Suppressor macrophage (primary cell): Measurements from ENCODE around the gene RSBN1L.
A peak's percentile ranks its signal among the peaks of the same experiment; 100 is the strongest.

Source experiments
- DNase-seq, 4 experiments: peaks; one replicate each; pipeline ENCODE4 v3.0.0-alpha.2; 2020 to 2022

The RSBN1L gene

DNA sequence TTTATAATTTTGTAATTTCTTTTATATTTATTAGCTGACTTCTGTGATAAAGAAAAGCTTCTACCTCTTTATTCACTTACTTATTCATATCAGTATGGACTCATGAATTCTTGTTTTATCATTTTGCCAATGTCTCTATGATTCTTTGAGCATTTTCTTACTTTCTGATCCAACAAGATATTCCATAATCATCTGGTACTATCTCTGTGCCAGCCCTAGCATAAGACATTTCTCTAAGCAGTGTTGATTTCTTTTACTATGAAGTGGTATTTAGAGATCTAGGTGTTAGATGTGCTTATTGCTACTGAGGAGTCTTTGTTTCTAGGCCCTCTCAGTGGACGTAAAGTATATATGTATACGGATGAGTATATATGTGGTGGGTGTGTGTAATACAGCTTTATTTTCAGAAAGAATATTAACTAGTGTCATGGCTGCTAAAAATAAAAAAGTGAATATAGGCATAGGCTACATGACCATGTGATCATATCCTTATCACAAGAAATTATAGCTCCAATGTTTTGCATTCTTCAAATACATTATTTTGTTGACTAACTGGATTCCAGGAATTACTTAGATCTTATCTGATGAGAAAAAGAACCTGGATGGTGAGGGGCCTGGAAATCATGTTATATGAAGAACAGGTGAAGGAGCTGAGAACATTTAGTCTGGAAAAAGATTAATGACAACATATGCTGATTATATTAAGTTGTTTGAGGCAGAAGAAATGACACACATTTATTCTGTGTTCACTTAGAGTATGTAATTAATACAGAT, 115.4 kb downstream of the RSBN1L start:
- no peak for DNase-seq

GRCh38 chr7:77812290-77812685, 116.0 kb downstream of the RSBN1L start:
- DNase-seq, result peak in 2 of 4 experiments; percentile 48 to 50

DNA sequence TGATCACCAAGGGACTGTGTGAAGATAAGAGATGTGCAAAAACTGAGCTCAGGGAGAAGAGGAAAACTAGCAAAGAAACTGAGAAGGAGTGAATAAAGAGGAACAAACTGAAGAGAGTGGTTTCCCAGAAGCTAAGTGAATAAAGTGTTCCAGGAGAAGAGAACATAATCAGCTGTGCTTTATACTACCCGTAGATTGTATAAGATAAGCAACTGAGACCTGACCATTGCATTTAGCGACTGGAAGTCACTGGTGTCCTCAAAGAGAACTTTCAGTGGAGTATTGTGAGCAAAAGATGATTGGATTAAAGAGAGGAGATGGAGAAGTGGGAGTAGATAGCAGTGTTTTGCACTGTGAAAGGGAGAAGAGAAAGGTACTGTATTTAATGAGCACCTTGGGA, 116.9 kb downstream of the RSBN1L start:
- peak in 1 of 4 experiments; percentile 13 for DNase-seq

- DNase-seq, result peak in 2 of 4 experiments; percentile 34 to 43
These were observed 122.8 kb downstream of the RSBN1L start for GRCh38 chr7:77819021-77819420.

DNA sequence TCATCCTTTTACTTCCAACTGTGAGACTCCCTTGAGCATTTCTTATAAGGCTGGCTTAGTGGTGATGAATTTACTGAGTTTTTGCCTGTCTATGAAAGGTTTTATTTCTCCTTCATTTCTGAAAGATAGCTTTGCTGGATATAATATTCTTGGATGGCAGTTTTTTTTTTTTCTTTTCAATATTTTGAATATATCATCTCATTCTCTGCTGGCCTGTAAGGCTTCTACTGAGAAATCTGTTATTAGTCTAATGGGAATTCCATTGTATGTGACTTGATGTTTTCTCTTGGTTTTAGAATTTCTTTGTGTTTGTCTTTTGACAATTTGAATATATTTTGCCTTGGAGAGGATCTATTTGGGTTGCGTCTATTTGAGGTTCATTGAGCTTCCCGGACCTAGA, 124.7 kb downstream of the RSBN1L start:
- DNase-seq, result no peak

DNA sequence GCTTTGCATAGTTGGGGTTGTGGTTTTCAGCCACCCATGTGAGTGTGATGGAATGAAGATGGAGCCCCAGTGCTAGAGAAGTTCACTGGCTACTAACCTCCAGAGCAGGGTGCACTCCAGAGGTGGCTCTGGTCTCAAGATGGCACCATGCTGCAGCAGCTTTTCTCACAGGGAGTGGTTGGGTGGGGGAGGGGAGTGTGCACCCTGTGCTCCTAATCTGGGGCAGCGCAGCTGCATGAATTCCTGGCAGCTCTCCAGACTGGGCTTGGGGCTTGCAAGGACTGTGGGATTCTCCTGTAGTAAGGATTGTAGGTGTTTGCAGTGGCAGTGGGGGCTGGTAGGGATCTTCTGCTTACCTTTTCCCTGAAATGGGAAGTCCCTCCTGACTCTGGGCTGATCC, 126.0 kb downstream of the RSBN1L start:
- DNase-seq, result no peak

DNA sequence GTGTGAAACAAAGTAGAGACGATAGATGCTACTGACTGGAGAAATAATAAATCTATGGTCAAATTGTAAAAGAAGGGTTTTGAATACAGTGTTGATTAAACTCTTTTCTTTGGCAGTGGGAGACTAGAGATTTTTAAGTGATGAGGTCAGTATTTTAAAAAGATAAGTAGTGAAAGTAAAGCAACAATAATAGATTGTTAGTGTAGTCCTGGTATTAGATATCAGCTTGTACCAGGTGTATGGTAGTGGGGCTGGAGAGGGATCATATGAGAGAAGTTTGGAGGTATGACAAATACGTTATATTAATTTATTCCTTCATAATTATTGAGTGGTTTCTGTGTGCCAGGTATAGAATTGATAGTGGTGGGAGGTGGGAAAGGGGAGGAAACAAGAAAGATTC, 127.5 kb downstream of the RSBN1L start:
- no peak for DNase-seq

DNA sequence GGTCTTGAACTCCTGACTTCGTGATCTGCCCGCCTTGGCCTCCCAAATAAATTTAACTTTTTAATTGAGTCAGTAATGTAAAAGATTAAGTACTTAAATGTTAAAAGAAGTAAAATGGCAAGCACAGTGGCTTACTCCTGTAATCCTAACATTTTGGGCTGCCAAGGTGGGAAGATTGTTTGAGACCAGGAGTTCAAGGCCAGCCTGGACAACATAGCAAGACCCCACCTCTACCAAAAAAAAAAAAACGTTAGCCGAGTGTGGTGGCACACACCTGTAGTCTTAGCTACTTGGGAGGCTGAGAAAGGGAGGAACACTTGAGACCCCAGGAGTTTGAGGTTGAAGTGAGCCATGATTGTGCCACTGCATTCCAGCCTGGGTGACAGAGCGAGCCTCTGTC, 128.4 kb downstream of the RSBN1L start:
- DNase-seq, result no peak

- DNase-seq, result peak in 3 of 4 experiments; percentile 15 to 63 (median 60)
These were observed 128.9 kb downstream of the RSBN1L start for GRCh38 chr7:77825131-77825530.

DNA sequence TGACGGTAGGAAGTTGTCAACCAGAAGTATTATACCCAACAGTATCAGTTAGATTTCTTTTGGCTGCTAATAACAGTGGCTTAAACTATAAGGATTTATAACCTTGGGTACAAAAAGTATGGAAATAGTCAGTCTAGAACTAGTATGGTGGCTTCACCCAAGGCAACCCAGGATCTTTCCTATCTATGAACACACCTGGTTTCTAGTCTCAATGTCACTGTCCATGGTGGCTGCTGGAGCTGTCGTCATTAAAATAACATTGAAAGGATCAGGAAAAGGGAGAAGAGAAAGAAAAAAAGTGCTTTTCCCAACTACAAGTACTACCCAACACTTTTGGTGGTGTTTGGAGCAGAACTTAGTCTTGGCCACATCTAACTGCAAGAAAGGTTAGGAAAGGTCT, 130.0 kb downstream of the RSBN1L start:
- DNase-seq, result no peak

GRCh38 chr7:77827999-77828398, 131.7 kb downstream of the RSBN1L start:
- no peak for DNase-seq

- DNase-seq, result no peak
These were observed 134.5 kb downstream of the RSBN1L start for GRCh38 chr7:77830649-77831355.

DNA sequence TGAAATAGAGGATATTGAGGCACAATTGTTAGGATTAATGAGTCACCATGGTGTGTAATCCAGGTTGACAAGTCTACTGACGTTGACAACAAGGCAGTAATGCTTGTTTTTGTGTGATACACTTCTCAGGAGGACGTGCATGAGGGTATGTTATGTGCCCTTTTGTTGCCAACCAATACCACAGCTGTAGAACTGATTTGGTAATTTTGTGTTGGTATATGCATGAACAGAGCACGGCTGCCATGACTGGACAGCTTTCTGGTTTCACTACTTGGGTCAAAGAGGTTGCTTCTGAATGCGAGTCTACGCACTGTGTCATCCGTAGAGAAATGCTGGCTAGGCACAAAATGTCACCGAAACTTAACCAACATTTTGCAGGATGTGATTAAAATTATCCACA, 135.2 kb downstream of the RSBN1L start:
- DNase-seq, result no peak

DNA sequence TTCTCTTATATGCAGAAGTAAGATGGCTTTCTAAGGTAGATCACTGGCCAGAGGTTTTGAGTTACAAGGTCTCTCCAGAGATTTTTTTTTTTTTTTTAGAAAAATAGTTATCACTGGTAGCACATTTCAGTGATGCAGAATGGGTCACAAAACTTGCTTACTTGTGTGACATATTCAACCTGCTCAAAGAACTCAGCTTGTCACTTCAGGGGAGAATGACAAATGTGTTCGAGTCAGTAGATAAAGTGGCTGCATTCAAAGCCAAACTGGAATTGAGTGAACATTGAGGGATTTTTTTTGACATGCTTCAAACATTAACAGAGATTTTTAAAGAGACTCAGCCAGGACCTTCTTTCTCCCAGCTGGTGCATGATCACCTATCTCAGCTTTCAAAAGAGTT, 135.7 kb downstream of the RSBN1L start:
- DNase-seq, result no peak
